ENCODE measurements around the gene TRIM71. TPM values are rescaled to one million over a fixed set of nuclear protein-coding genes. Genes with fewer than 3 reads are reported as not detected.

Gene TRIM71
- total RNA-seq, 2 experiments from 2014 or later, result 0.18 to 0.22 TPM

- no peak for ATAC-seq
- ChIA-PET CTCF (interaction anchor here (1.1 kb wide), 1 partner anchor 74 kb away, joined by 3 read pairs; no protein-coding TSS in a partner anchor), POLR2A (interaction anchor here (0.6 kb wide), 1 partner anchor 27 kb away, joined by 3 read pairs; no protein-coding TSS in a partner anchor)
Measured at GRCh38 chr3:32859604-32860237, 41.9 kb downstream of the TRIM71 start.

GRCh38 chr3:32860499-32860898 lies 42.7 kb downstream of the TRIM71 start:
- Mint-ChIP-seq H3K27me3 (no peaks in the 10 kb centered on the region), H3K4me1 (ENCODE audit: low read depth) (no peaks in the 10 kb centered on the region), H3K36me3 (ENCODE audit: low read depth) (no peaks in the 10 kb centered on the region), H3K4me3 (no peak overlapping the region), H3K9me3 (no peaks in the 10 kb centered on the region), H3K27ac (no peak overlapping the region)
- DNase-seq, result no peak
- TF ChIP-seq, protein P1, sequence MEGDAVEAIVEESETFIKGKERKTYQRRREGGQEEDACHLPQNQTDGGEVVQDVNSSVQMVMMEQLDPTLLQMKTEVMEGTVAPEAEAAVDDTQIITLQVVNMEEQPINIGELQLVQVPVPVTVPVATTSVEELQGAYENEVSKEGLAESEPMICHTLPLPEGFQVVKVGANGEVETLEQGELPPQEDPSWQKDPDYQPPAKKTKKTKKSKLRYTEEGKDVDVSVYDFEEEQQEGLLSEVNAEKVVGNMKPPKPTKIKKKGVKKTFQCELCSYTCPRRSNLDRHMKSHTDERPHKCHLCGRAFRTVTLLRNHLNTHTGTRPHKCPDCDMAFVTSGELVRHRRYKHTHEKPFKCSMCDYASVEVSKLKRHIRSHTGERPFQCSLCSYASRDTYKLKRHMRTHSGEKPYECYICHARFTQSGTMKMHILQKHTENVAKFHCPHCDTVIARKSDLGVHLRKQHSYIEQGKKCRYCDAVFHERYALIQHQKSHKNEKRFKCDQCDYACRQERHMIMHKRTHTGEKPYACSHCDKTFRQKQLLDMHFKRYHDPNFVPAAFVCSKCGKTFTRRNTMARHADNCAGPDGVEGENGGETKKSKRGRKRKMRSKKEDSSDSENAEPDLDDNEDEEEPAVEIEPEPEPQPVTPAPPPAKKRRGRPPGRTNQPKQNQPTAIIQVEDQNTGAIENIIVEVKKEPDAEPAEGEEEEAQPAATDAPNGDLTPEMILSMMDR (IDR thresholded peaks at IDR 0.05), result no peak
- ChIA-PET CTCF (no interaction called here), POLR2A (no interaction called here)
- ATAC-seq, result no peak
- intact Hi-C loops (cut with micrococcal nuclease), result no loop called here

More at GRCh38 chr3:32859604-32860237, 41.9 kb downstream of the TRIM71 start:
- Mint-ChIP-seq H3K4me1 (ENCODE audit: low read depth) (no peaks in the 10 kb centered on the region), H3K27ac (no peak overlapping the region), H3K9me3 (no peaks in the 10 kb centered on the region), H3K36me3 (ENCODE audit: low read depth) (no peaks in the 10 kb centered on the region), H3K4me3 (no peak overlapping the region), H3K27me3 (no peaks in the 10 kb centered on the region)
- TF ChIP-seq, protein P1 (IDR thresholded peaks at IDR 0.05), result no peak
- intact Hi-C loops (cut with micrococcal nuclease), result no loop called here
- no peak for DNase-seq

GRCh38 chr3:32861681-32862080 lies 43.9 kb downstream of the TRIM71 start:
- Mint-ChIP-seq H3K4me1 (ENCODE audit: low read depth) (no peaks in the 10 kb centered on the region), H3K4me3 (no peak overlapping the region), H3K27ac (no peak overlapping the region), H3K27me3 (no peaks in the 10 kb centered on the region), H3K9me3 (no peaks in the 10 kb centered on the region), H3K36me3 (ENCODE audit: low read depth) (no peaks in the 10 kb centered on the region)
- ChIA-PET POLR2A (no interaction called here), CTCF (no interaction called here)
- DNase-seq (no peak), ATAC-seq (no peak)
- intact Hi-C loops (cut with micrococcal nuclease), result no loop called here
- TF ChIP-seq, protein P1 (IDR thresholded peaks at IDR 0.05), result no peak

- intact Hi-C loops (cut with micrococcal nuclease), result no loop called here
- no peaks in the 10 kb centered on the region for H3K36me3 Mint-ChIP-seq (ENCODE audit: low read depth)
- no peak for DNase-seq
- H3K27ac Mint-ChIP-seq, result no peak overlapping the region
- no peaks in the 10 kb centered on the region for H3K4me1 Mint-ChIP-seq (ENCODE audit: low read depth)
- TF ChIP-seq, protein P1 (IDR thresholded peaks at IDR 0.05), result no peak
- no peak overlapping the region for H3K4me3 Mint-ChIP-seq
- no peak for ATAC-seq
- H3K27me3 Mint-ChIP-seq, result no peaks in the 10 kb centered on the region
- POLR2A ChIA-PET, result no interaction called here
- no peaks in the 10 kb centered on the region for H3K9me3 Mint-ChIP-seq
- CTCF ChIA-PET, result no interaction called here
Measured at GRCh38 chr3:32862247-32862935, 44.6 kb downstream of the TRIM71 start.

DNA sequence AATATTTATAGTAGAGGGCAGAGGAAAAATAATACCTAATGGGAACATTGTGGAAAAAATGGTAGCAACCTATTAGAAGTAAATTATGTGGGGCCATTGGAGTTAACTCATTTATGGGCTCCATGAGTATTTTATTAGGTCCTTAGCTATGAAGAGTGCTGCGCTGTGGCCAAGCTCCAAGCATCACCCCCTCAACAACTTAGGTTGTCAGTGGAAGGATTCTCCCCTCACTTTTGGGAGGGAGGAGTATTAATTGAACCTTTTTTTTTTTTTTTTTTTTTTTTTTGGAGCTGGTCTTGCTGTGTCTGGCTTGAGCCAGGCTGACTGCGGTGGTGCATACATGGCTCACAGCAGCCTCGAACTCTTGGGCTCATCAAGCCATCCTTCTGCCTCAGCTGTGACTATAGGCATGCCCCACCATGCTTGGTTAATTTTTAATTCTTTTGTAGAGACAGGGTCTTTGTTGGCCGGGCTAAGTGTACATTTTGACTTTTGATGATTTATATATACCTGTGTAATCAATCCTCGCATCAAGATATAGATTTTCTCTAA lies 45.2 kb downstream of the TRIM71 start:
- Mint-ChIP-seq H3K9me3 (no peaks in the 10 kb centered on the region), H3K27ac (no peak overlapping the region), H3K36me3 (ENCODE audit: low read depth) (no peaks in the 10 kb centered on the region), H3K27me3 (no peaks in the 10 kb centered on the region), H3K4me1 (ENCODE audit: low read depth) (no peaks in the 10 kb centered on the region), H3K4me3 (no peak overlapping the region)
- ChIA-PET POLR2A (no interaction called here), CTCF (no interaction called here)
- DNase-seq (no peak), ATAC-seq (no peak)
- TF ChIP-seq, protein P1 (IDR thresholded peaks at IDR 0.05), result no peak
- intact Hi-C loops (cut with micrococcal nuclease), result no loop called here

Measured in activated CD8-positive, alpha-beta T cell treated with anti-CD3 and anti-CD28 coated beads for 36 hours (primary cell).